H4 (cell line): ENCODE data around the gene GSK3A. TPM values are rescaled to one million over a fixed set of nuclear protein-coding genes. Genes with fewer than 3 reads are reported as not detected.

Source experiments
- DNase-seq: peaks from one replicate; pipeline ENCODE4 v3.0.0-alpha.2; 2015; ENCODE audit warnings: low spot score
- total RNA-seq: library from RNA; depleted of rRNA; stranded (reverse); fragments of >200 nt; shearing (Covaris generic); gene quantifications from 2 replicates; pipeline ENCODE4 v1.2.3, GENCODE V29; 2014; rRNA removed

The GSK3A gene
- 29.8 and 30.6 TPM in 2 replicates for total RNA-seq

- DNase-seq, result peak; percentile 99
Observed at GRCh38 chr19:42242512-42243409, at the start of gene GSK3A. Gene GSK3A, minus strand, starts transcription at chr19:42242602. Its CDS starts 137 bp downstream, at chr19:42242465.

- no peak for DNase-seq
Observed at GRCh38 chr19:42291435-42291810, 49.0 kb upstream of the GSK3A start.

- no peak for DNase-seq
Observed at GRCh38 chr19:42290523-42291434, 48.4 kb upstream of the GSK3A start.

GRCh38 chr19:42290136-42290522, 47.7 kb upstream of the GSK3A start:
- no peak for DNase-seq

GRCh38 chr19:42289556-42290041, 47.2 kb upstream of the GSK3A start:
- DNase-seq, result no peak

GRCh38 chr19:42288881-42289555, 46.6 kb upstream of the GSK3A start:
- no peak for DNase-seq

- no peak for DNase-seq
Observed at GRCh38 chr19:42288387-42288786, 46.0 kb upstream of the GSK3A start.

- DNase-seq, result no peak
Observed at GRCh38 chr19:42287827-42288107, 45.4 kb upstream of the GSK3A start.

GRCh38 chr19:42287017-42287826, 44.8 kb upstream of the GSK3A start:
- no peak for DNase-seq

- DNase-seq, result no peak
Observed at GRCh38 chr19:42286349-42287016, 44.1 kb upstream of the GSK3A start.

- DNase-seq, result no peak
Observed at GRCh38 chr19:42285988-42286348, 43.6 kb upstream of the GSK3A start.

GRCh38 chr19:42285541-42285941, 43.1 kb upstream of the GSK3A start:
- no peak for DNase-seq

GRCh38 chr19:42284591-42285341, 42.4 kb upstream of the GSK3A start:
- DNase-seq, result no peak

GRCh38 chr19:42284066-42284501, 41.7 kb upstream of the GSK3A start:
- peak; percentile 65 for DNase-seq

- peak; percentile 78 for DNase-seq
Observed at GRCh38 chr19:42283188-42284065, 41.0 kb upstream of the GSK3A start.

- DNase-seq, result no peak
Observed at GRCh38 chr19:42282819-42283187, 40.4 kb upstream of the GSK3A start.

- DNase-seq, result peak; percentile 77
Observed at GRCh38 chr19:42281827-42282762, 39.7 kb upstream of the GSK3A start.
